HepG2 (cell line): Measurements from ENCODE around the gene PKP4. TPM values are rescaled to one million over a fixed set of nuclear protein-coding genes. Genes with fewer than 3 reads are reported as not detected.

Source experiments
- ATAC-seq: fragments of 200-7000 bp; cut with Tn5 transposase; 3 replicates; pipeline ENCODE4 v1.9.1; 2020; ENCODE audit warnings: mild to moderate bottlenecking, moderate library complexity
- BruUV-seq: library from RNA; stranded (reverse); fragments of 400-500 nt; replicated peaks from 2 replicates; lab custom pipeline; 2021; lab: Mats Ljungman, UMichigan
- CTCF ChIA-PET: fragments of 300-600 bp; formaldehyde crosslinking; extraction: SDS; loops from one replicate; lab custom pipeline; 2021; ENCODE audit warnings: low total read pairs, inconsistent platforms, low intra/inter-chr PET ratio; lab: Yijun Ruan, JAX
- POLR2A ChIA-PET: fragments of 350-600 bp; sonication (Branson Sonifier 250); formaldehyde crosslinking; loops from one replicate; lab custom pipeline; 2020; ENCODE audit warnings: antibody characterized with exemption, inconsistent platforms; lab: Yijun Ruan, JAX
- DNase-seq: peaks from one replicate; pipeline ENCODE4 v3.0.0-alpha.2; 2015; ENCODE audit warnings: low spot score
- FAIRE-seq: peaks from 3 replicates; lab custom pipeline; 2011; peaks lifted over from hg19 to GRCh38; lab: Jason Lieb, UNC
- H2AFZ ChIP-seq: one replicate; pipeline ENCODE4 v1.6.1; 2011; ENCODE audit warnings: low read length, inconsistent platforms
- H3K27ac ChIP-seq: fragments of 300-600 bp; 3 replicates; pipeline ENCODE4 v1.8.0; 2011; ENCODE audit warnings: mixed run types, mild to moderate bottlenecking, mixed read lengths, low read length, inconsistent platforms; ENCODE audit not compliant: insufficient read depth; ENCODE audit errors: extremely low read length
- H3K27me3 ChIP-seq, 2 experiments: fragments of 200-600 bp in 1 of 2; 2 replicates in 1 of 2; 3 replicates in 1 of 2; pipeline versions ENCODE4 v1.6.0 to v1.8.0; 2011; ENCODE audit warnings: low read length in 2 of 2, mild to moderate bottlenecking in 2 of 2, moderate library complexity in 2 of 2, inconsistent platforms in 1 of 2; ENCODE audit not compliant: insufficient read depth in 2 of 2, control insufficient read depth in 1 of 2
- H3K36me3 ChIP-seq, 2 experiments: fragments of 200-600 bp in 1 of 2; replicated peaks in 1 of 2; 2 replicates in 1 of 2; 3 replicates in 1 of 2; pipeline versions ENCODE4 v1.5.1 to v1.8.0; 2011; ENCODE audit warnings: low read length in 2 of 2, inconsistent platforms in 1 of 2; ENCODE audit not compliant: insufficient read depth in 2 of 2, control insufficient read depth in 1 of 2
- H3K4me1 ChIP-seq: 2 replicates; pipeline ENCODE4 v1.5.1; 2012; ENCODE audit warnings: low read length, inconsistent platforms; ENCODE audit not compliant: insufficient read depth
- H3K4me2 ChIP-seq: 2 replicates; pipeline ENCODE4 v1.6.0; 2011; ENCODE audit warnings: low read depth, low read length, inconsistent platforms
- H3K4me3 ChIP-seq, 3 experiments: fragments of 200-600 bp in 1 of 3; sonication (generic), shearing (Covaris generic) in 1 of 3; replicated peaks in 1 of 3; 2 replicates each; pipeline ENCODE4 v1.5.1; 2011 to 2016; ENCODE audit warnings: low read length in 3 of 3, inconsistent platforms in 2 of 3, low read depth in 2 of 3, mild to moderate bottlenecking in 2 of 3, control low read depth in 1 of 3, mixed read lengths in 1 of 3; ENCODE audit not compliant: insufficient read depth in 1 of 3
- H3K79me2 ChIP-seq: one replicate; pipeline ENCODE4 v1.6.1; 2011; ENCODE audit warnings: low read length, inconsistent platforms; ENCODE audit not compliant: insufficient read depth
- H3K9ac ChIP-seq: 2 replicates; pipeline ENCODE4 v1.6.0; 2011; ENCODE audit warnings: mild to moderate bottlenecking, low read depth, low read length, inconsistent platforms; ENCODE audit not compliant: insufficient read depth
- H3K9me3 ChIP-seq: 2 replicates; pipeline ENCODE4 v1.5.1; 2012; ENCODE audit warnings: mild to moderate bottlenecking, low read length
- H4K20me1 ChIP-seq: 2 replicates; pipeline ENCODE4 v1.6.0; 2011; ENCODE audit warnings: inconsistent platforms, mild to moderate bottlenecking, low read length, moderate library complexity; ENCODE audit not compliant: insufficient read depth
- IRF2 ChIP-seq: IDR thresholded peaks from 2 replicates; pipeline ENCODE4 v1.6.1; 2018; ENCODE audit warnings: missing genetic modification reagents, missing compliant biosample characterization
- KDM4B ChIP-seq: sonication (generic); formaldehyde crosslinking; IDR thresholded peaks from 2 replicates; pipeline ENCODE4 v1.4.0; 2020; ENCODE audit warnings: missing genetic modification reagents
- MED1 ChIP-seq: sonication (generic); formaldehyde crosslinking; IDR thresholded peaks from 2 replicates; pipeline ENCODE4 v1.4.0; 2020; ENCODE audit warnings: missing genetic modification reagents
- MEF2D ChIP-seq: sonication (generic); formaldehyde crosslinking; IDR thresholded peaks from 2 replicates; pipeline ENCODE4 v1.5.1; 2020; ENCODE audit warnings: mild to moderate bottlenecking, missing genetic modification reagents
- NFE2 ChIP-seq: sonication (generic); formaldehyde crosslinking; IDR thresholded peaks from 2 replicates; pipeline ENCODE4 v1.4.0; 2020; ENCODE audit warnings: missing genetic modification reagents
- NR2F2 ChIP-seq: IDR thresholded peaks from 2 replicates; pipeline ENCODE4 v1.6.1; 2012; ENCODE audit warnings: low read depth, inconsistent platforms, borderline replicate concordance
- SIN3A ChIP-seq: IDR thresholded peaks from 2 replicates; pipeline ENCODE4 v1.6.1; 2011; ENCODE audit warnings: low read depth, mild to moderate bottlenecking, control low read depth, low read length, borderline replicate concordance
- ZNF232 ChIP-seq: sonication (generic); formaldehyde crosslinking; IDR thresholded peaks from 2 replicates; pipeline ENCODE4 v1.4.0; 2020; ENCODE audit warnings: missing genetic modification reagents, borderline replicate concordance
- ZNF30 ChIP-seq: sonication (generic); formaldehyde crosslinking; IDR thresholded peaks from 2 replicates; pipeline ENCODE4 v1.5.0; 2020; ENCODE audit warnings: mild to moderate bottlenecking, missing genetic modification reagents
- ZNF33A ChIP-seq: sonication (generic); formaldehyde crosslinking; IDR thresholded peaks from 2 replicates; pipeline ENCODE4 v1.5.1; 2020; ENCODE audit warnings: missing genetic modification reagents, mild to moderate bottlenecking, moderate library complexity, borderline replicate concordance
- ZSCAN20 ChIP-seq: sonication (generic); formaldehyde crosslinking; IDR thresholded peaks from 2 replicates; pipeline ENCODE4 v1.4.0; 2020; ENCODE audit warnings: missing genetic modification reagents, mild to moderate bottlenecking, borderline replicate concordance
- ZSCAN22 ChIP-seq: sonication (generic); formaldehyde crosslinking; IDR thresholded peaks from 2 replicates; pipeline ENCODE4 v1.4.0; 2020; ENCODE audit warnings: mild to moderate bottlenecking, missing genetic modification reagents
- WGBS: methylation state at CpG from one replicate; pipeline ENCODE4 v1.1.6; 2017; ENCODE audit warnings: low lambda C conversion rate; 5-methylcytosine and 5-hydroxymethylcytosine counted together
- in situ Hi-C: cut with HindIII; loops from 2 replicates; pipeline ENCODE4 v1.10.0; 2017; ENCODE audit warnings: low pct_unique_long_range_greater_than_20kb; ENCODE audit not compliant: extremely low pct_ligation_motif_present
- intact Hi-C: fragments of 100-400 bp; cut with micrococcal nuclease; formaldehyde crosslinking; loops from one replicate; pipeline ENCODE4 v1.10.0; 2022; ENCODE audit not compliant: unreplicated experiment
- polyA plus RNA-seq, 8 experiments: library from polyadenylated mRNA; depleted of rRNA in 3 of 8; stranded (reverse) in 7 of 8; unstranded in 1 of 8; fragments of >200 nt; fragmentation: Illumina TruSeq in 4 of 8; extraction: Trizol in 4 of 8; gene quantifications; 2 replicates each; pipeline versions ENCODE4 v1.2.1 to v1.2.3, GENCODE V29; 2011 to 2016; ENCODE audit warnings: low read depth in 4 of 8, missing spikeins in 1 of 8, mixed read lengths in 1 of 8; ENCODE audit not compliant: insufficient read depth in 1 of 8
- small RNA-seq, 3 experiments: library from RNA; depleted of rRNA; stranded (forward); fragments of <200 nt; gene quantifications; one replicate each; pipeline ENCODE3, GENCODE V24; 2012; ENCODE audit warnings: low read depth in 2 of 3, low replicate concordance in 1 of 3; ENCODE audit not compliant: insufficient read length in 3 of 3, insufficient read depth in 2 of 3
- total RNA-seq, 5 experiments: library from RNA; depleted of rRNA; stranded (reverse); fragments of >200 nt; fragmentation: Illumina TruSeq; extraction: Trizol; gene quantifications; 2 replicates each; pipeline ENCODE4 v1.2.3, GENCODE V29; 2016; ENCODE audit warnings: low read depth in 1 of 5
- TF ChIP-seq, protein P1 (sequence below): sonication (generic); formaldehyde crosslinking; IDR thresholded peaks from 2 replicates; pipeline ENCODE4 v1.4.0; 2020; ENCODE audit warnings: missing genetic modification reagents; ENCODE audit errors: not compliant biosample characterization
- TF ChIP-seq, protein P2 (sequence below): sonication (generic); formaldehyde crosslinking; IDR thresholded peaks from 2 replicates; pipeline ENCODE4 v1.4.0; 2020; ENCODE audit warnings: missing genetic modification reagents
- TF ChIP-seq, protein P3 (sequence below): conservative IDR thresholded peaks from 2 replicates; pipeline ENCODE4 v1.6.1; 2018; ENCODE audit warnings: missing genetic modification reagents

The PKP4 gene
- total and polyA plus RNA-seq, 2 of the 13 experiments (the other 11 are each of a cell fraction or from before 2014, with no cell fraction given) = 80.9 to 90.5 TPM

DNA sequence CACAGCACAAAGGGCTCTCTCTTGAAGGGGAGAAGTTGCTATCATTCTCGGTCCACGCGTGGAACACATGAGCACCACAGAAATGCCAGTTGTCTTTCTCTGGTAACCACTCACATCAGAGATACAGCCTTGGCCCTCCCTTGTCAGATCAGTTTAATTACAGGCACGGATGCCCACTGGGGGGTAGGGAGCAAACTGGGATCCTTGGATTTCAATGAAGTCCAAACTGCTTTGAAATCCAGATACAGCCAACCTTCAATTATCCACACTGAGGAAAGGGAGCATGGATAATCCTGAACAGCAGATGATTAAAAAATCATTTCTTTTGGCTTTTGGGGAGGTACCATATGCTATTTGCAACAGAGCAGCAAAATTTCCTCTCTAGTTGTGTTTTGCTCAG, 274.6 kb downstream of the PKP4 start:
- Histone ChIP-seq H3K27me3 (peaks cover 8 to 45% of the 10 kb centered on the region in 2 experiments; a peak in 4 of 5 replicates), H3K4me2 (no peak overlapping the region), H3K9me3 (no peaks in the 10 kb centered on the region), H2AFZ (no peak overlapping the region), H3K9ac (no peak overlapping the region), H4K20me1 (no peaks in the 10 kb centered on the region)
- 75% methylated on average over 4 of the region's 4 CpGs for WGBS
- FAIRE-seq = no peak
- CTCF ChIA-PET = no interaction called here
- no peak for ATAC-seq
- in situ Hi-C loops = loop anchor here (25.0 kb wide), 1 partner anchor 269 kb away; the partner anchor contains the start of genes CCDC148 and PKP4
- intact Hi-C loops = no loop called here
- no TSS peak for BruUV-seq
- TF ChIP-seq ZNF33A (CRISPR knock-in tag) (no peak), ZNF30 (CRISPR knock-in tag) (no peak), IRF2 (CRISPR knock-in tag) (no peak), MED1 (CRISPR knock-in tag) (no peak), KDM4B (no peak), NFE2 (CRISPR knock-in tag) (no peak), SIN3A (no peak), ZSCAN22 (CRISPR knock-in tag) (no peak), ZNF232 (CRISPR knock-in tag) (no peak), MEF2D (CRISPR knock-in tag) (no peak), ZSCAN20 (CRISPR knock-in tag) (no peak), NR2F2 (no peak)
- TF ChIP-seq, protein P1, sequence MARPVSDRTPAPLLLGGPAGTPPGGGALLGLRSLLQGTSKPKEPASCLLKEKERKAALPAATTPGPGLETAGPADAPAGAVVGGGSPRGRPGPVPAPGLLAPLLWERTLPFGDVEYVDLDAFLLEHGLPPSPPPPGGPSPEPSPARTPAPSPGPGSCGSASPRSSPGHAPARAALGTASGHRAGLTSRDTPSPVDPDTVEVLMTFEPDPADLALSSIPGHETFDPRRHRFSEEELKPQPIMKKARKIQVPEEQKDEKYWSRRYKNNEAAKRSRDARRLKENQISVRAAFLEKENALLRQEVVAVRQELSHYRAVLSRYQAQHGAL (CRISPR knock-in tag) = no peak
- TF ChIP-seq, protein P2, sequence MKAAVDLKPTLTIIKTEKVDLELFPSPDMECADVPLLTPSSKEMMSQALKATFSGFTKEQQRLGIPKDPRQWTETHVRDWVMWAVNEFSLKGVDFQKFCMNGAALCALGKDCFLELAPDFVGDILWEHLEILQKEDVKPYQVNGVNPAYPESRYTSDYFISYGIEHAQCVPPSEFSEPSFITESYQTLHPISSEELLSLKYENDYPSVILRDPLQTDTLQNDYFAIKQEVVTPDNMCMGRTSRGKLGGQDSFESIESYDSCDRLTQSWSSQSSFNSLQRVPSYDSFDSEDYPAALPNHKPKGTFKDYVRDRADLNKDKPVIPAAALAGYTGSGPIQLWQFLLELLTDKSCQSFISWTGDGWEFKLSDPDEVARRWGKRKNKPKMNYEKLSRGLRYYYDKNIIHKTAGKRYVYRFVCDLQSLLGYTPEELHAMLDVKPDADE (CRISPR knock-in tag) = no peak
- TF ChIP-seq, protein P3, sequence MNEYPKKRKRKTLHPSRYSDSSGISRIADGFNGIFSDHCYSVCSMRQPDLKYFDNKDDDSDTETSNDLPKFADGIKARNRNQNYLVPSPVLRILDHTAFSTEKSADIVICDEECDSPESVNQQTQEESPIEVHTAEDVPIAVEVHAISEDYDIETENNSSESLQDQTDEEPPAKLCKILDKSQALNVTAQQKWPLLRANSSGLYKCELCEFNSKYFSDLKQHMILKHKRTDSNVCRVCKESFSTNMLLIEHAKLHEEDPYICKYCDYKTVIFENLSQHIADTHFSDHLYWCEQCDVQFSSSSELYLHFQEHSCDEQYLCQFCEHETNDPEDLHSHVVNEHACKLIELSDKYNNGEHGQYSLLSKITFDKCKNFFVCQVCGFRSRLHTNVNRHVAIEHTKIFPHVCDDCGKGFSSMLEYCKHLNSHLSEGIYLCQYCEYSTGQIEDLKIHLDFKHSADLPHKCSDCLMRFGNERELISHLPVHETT (CRISPR knock-in tag) = no peak
- TF ChIP-seq, all 625 proteins: peak for 0
- DNase-seq = no peak
- Histone ChIP-seq H3K79me2 (no peaks in the 10 kb centered on the region), H3K27ac (no peak overlapping the region), H3K4me1 (peaks cover 13% of the 10 kb centered on the region), H3K4me3 (no peak overlapping the region), H3K36me3 (no peaks in the 10 kb centered on the region)
- POLR2A ChIA-PET = no interaction called here

Small RNA genes within 50 kb of the gene (small RNA-seq; reads per million reads assigned to genes)
- gene AC005042.3 = 0 reads per million in 3 experiments
- gene RN7SL393P = 0 reads per million in 3 experiments

Other genes starting within 250 kb of the PKP4 start
- 0.49 and 0.73 TPM in 2 replicates for gene CCDC148, start 199 bp upstream of the PKP4 start, total RNA-seq (2016; rRNA removed; fragmentation: Illumina TruSeq; extraction: Trizol)
- gene CCDC148, start 199 bp upstream of the PKP4 start, polyA plus RNA-seq (2011; rRNA removed) = 0.30 and 0.40 TPM in 2 replicates